Stimulated activated memory B cell treated with anti-CD40 and anti-IgM and Interleukin-4, amounts not matched to agents 10 μg/mL and 1 μg/mL and 100 μg/mL, for 72 hours (primary cell): ENCODE measurements around the gene MAN1A1.

Source experiments
- ATAC-seq: fragments of 150-1000 bp; cut with Tn5 transposase; 2 replicates; pipeline ENCODE4 v1.10.0; 2021
- H3K27ac Mint-ChIP-seq: one replicate; pipeline ENCODE4 v1.8.0; 2022; ENCODE audit warnings: mild to moderate bottlenecking, mixed read lengths
- H3K27me3 Mint-ChIP-seq: one replicate; pipeline ENCODE4 v1.8.0; 2022; ENCODE audit warnings: mixed read lengths
- H3K36me3 Mint-ChIP-seq: one replicate; pipeline ENCODE4 v1.8.0; 2022; ENCODE audit warnings: mixed read lengths
- H3K4me1 Mint-ChIP-seq: one replicate; pipeline ENCODE4 v1.8.0; 2022; ENCODE audit warnings: mixed read lengths
- H3K4me3 Mint-ChIP-seq: one replicate; pipeline ENCODE4 v1.8.0; 2022; ENCODE audit warnings: mild to moderate bottlenecking, moderate library complexity, mixed read lengths
- H3K9me3 Mint-ChIP-seq: one replicate; pipeline ENCODE4 v1.8.0; 2022; ENCODE audit warnings: mixed read lengths

Gene MAN1A1

GRCh38 chr6:119237177-119237715 lies 112.3 kb downstream of the MAN1A1 start:
- no peaks in the 10 kb centered on the region for H3K27me3 Mint-ChIP-seq
- no peaks in the 10 kb centered on the region for H3K9me3 Mint-ChIP-seq
- H3K27ac Mint-ChIP-seq, result no peak overlapping the region
- no peaks in the 10 kb centered on the region for H3K4me1 Mint-ChIP-seq
- H3K36me3 Mint-ChIP-seq, result peaks cover 28% of the 10 kb centered on the region
- ATAC-seq, result no peak
- H3K4me3 Mint-ChIP-seq, result no peak overlapping the region

GRCh38 chr6:119234941-119235340 lies 114.6 kb downstream of the MAN1A1 start:
- Mint-ChIP-seq H3K4me3 (no peak overlapping the region), H3K9me3 (no peaks in the 10 kb centered on the region), H3K4me1 (no peaks in the 10 kb centered on the region), H3K36me3 (peaks cover 46% of the 10 kb centered on the region), H3K27me3 (no peaks in the 10 kb centered on the region), H3K27ac (no peak overlapping the region)
- ATAC-seq, result no peak

GRCh38 chr6:119234457-119234856 lies 115.1 kb downstream of the MAN1A1 start:
- Mint-ChIP-seq H3K9me3 (no peaks in the 10 kb centered on the region), H3K4me1 (no peaks in the 10 kb centered on the region), H3K27me3 (no peaks in the 10 kb centered on the region), H3K27ac (no peak overlapping the region), H3K36me3 (peaks cover 49% of the 10 kb centered on the region), H3K4me3 (no peak overlapping the region)
- ATAC-seq, result no peak

- peaks cover 49% of the 10 kb centered on the region for H3K36me3 Mint-ChIP-seq
- H3K27ac Mint-ChIP-seq, result no peak overlapping the region
- H3K4me1 Mint-ChIP-seq, result no peaks in the 10 kb centered on the region
- no peak for ATAC-seq
- H3K27me3 Mint-ChIP-seq, result no peaks in the 10 kb centered on the region
- no peak overlapping the region for H3K4me3 Mint-ChIP-seq
- H3K9me3 Mint-ChIP-seq, result no peaks in the 10 kb centered on the region
Measured at GRCh38 chr6:119233312-119233984, 116.1 kb downstream of the MAN1A1 start.

- no peak for ATAC-seq
- Mint-ChIP-seq H3K4me1 (no peaks in the 10 kb centered on the region), H3K27ac (no peak overlapping the region), H3K36me3 (peaks cover 42% of the 10 kb centered on the region), H3K9me3 (no peaks in the 10 kb centered on the region), H3K27me3 (no peaks in the 10 kb centered on the region), H3K4me3 (no peak overlapping the region)
Measured at GRCh38 chr6:119231394-119231793, 118.2 kb downstream of the MAN1A1 start.

- Mint-ChIP-seq H3K27ac (no peak overlapping the region), H3K4me1 (no peaks in the 10 kb centered on the region), H3K36me3 (peaks cover 40% of the 10 kb centered on the region), H3K4me3 (no peak overlapping the region), H3K9me3 (no peaks in the 10 kb centered on the region), H3K27me3 (no peaks in the 10 kb centered on the region)
- no peak for ATAC-seq
Measured at GRCh38 chr6:119230160-119230559, 119.4 kb downstream of the MAN1A1 start.

- Mint-ChIP-seq H3K27me3 (no peaks in the 10 kb centered on the region), H3K36me3 (peaks cover 38% of the 10 kb centered on the region), H3K4me1 (no peaks in the 10 kb centered on the region), H3K27ac (no peak overlapping the region), H3K9me3 (no peaks in the 10 kb centered on the region), H3K4me3 (no peak overlapping the region)
- no peak for ATAC-seq
Measured at GRCh38 chr6:119227377-119227776, 122.2 kb downstream of the MAN1A1 start.

- ATAC-seq, result no peak
- Mint-ChIP-seq H3K9me3 (no peaks in the 10 kb centered on the region), H3K27me3 (no peaks in the 10 kb centered on the region), H3K4me1 (no peaks in the 10 kb centered on the region), H3K36me3 (peaks cover 31% of the 10 kb centered on the region), H3K4me3 (no peak overlapping the region), H3K27ac (no peak overlapping the region)
Measured at GRCh38 chr6:119226089-119226488, 123.5 kb downstream of the MAN1A1 start.

GRCh38 chr6:119224095-119224701 lies 125.4 kb downstream of the MAN1A1 start:
- Mint-ChIP-seq H3K4me1 (no peaks in the 10 kb centered on the region), H3K27me3 (no peaks in the 10 kb centered on the region), H3K4me3 (no peak overlapping the region), H3K9me3 (no peaks in the 10 kb centered on the region), H3K36me3 (peaks cover 17% of the 10 kb centered on the region), H3K27ac (no peak overlapping the region)
- no peak for ATAC-seq

GRCh38 chr6:119220452-119220851 lies 129.1 kb downstream of the MAN1A1 start:
- Mint-ChIP-seq H3K27ac (no peak overlapping the region), H3K9me3 (no peaks in the 10 kb centered on the region), H3K4me1 (no peaks in the 10 kb centered on the region), H3K36me3 (peaks cover 14% of the 10 kb centered on the region), H3K4me3 (no peak overlapping the region), H3K27me3 (no peaks in the 10 kb centered on the region)
- no peak for ATAC-seq

- peaks cover 9% of the 10 kb centered on the region for H3K36me3 Mint-ChIP-seq
- H3K4me1 Mint-ChIP-seq, result no peaks in the 10 kb centered on the region
- no peaks in the 10 kb centered on the region for H3K27me3 Mint-ChIP-seq
- H3K27ac Mint-ChIP-seq, result no peak overlapping the region
- H3K9me3 Mint-ChIP-seq, result no peaks in the 10 kb centered on the region
- ATAC-seq, result no peak
- no peak overlapping the region for H3K4me3 Mint-ChIP-seq
Measured at GRCh38 chr6:119218548-119218947, 131.0 kb downstream of the MAN1A1 start.

GRCh38 chr6:119215885-119216590 lies 133.5 kb downstream of the MAN1A1 start:
- no peaks in the 10 kb centered on the region for H3K9me3 Mint-ChIP-seq
- H3K4me3 Mint-ChIP-seq, result no peak overlapping the region
- peaks cover 9% of the 10 kb centered on the region for H3K36me3 Mint-ChIP-seq
- no peak overlapping the region for H3K27ac Mint-ChIP-seq
- ATAC-seq, result no peak
- H3K27me3 Mint-ChIP-seq, result no peaks in the 10 kb centered on the region
- no peaks in the 10 kb centered on the region for H3K4me1 Mint-ChIP-seq

GRCh38 chr6:119215309-119215708 lies 134.3 kb downstream of the MAN1A1 start:
- peaks cover 13% of the 10 kb centered on the region for H3K36me3 Mint-ChIP-seq
- no peaks in the 10 kb centered on the region for H3K27me3 Mint-ChIP-seq
- H3K27ac Mint-ChIP-seq, result no peak overlapping the region
- H3K9me3 Mint-ChIP-seq, result no peaks in the 10 kb centered on the region
- no peak overlapping the region for H3K4me3 Mint-ChIP-seq
- H3K4me1 Mint-ChIP-seq, result no peaks in the 10 kb centered on the region
- ATAC-seq, result no peak

GRCh38 chr6:119210596-119210995 lies 139.0 kb downstream of the MAN1A1 start:
- H3K27me3 Mint-ChIP-seq, result no peaks in the 10 kb centered on the region
- H3K36me3 Mint-ChIP-seq, result peaks cover 12% of the 10 kb centered on the region
- H3K9me3 Mint-ChIP-seq, result no peaks in the 10 kb centered on the region
- peaks cover 21% of the 10 kb centered on the region for H3K4me1 Mint-ChIP-seq
- no peak overlapping the region for H3K4me3 Mint-ChIP-seq
- no peak for ATAC-seq
- no peak overlapping the region for H3K27ac Mint-ChIP-seq

- no peak for ATAC-seq
- Mint-ChIP-seq H3K9me3 (no peaks in the 10 kb centered on the region), H3K36me3 (peaks cover 11% of the 10 kb centered on the region), H3K27ac (no peak overlapping the region), H3K4me1 (peaks cover 21% of the 10 kb centered on the region), H3K27me3 (no peaks in the 10 kb centered on the region), H3K4me3 (no peak overlapping the region)
Measured at GRCh38 chr6:119209452-119210205, 139.9 kb downstream of the MAN1A1 start.
